Karpas-422 (cell line): ENCODE results near the gene NGEF. TPM values are rescaled to one million over a fixed set of nuclear protein-coding genes. Genes with fewer than 3 reads are reported as not detected.

Experiments used
- DNase-seq: peaks from one replicate; pipeline ENCODE4 v3.0.0-alpha.2; 2015
- H2AFZ ChIP-seq: fragments of 200-600 bp; sonication (generic); 2 replicates; pipeline ENCODE4 v1.6.1; 2014; ENCODE audit warnings: antibody characterized with exemption, low read length, mixed read lengths
- H3K27ac ChIP-seq: fragments of 200-600 bp; sonication (generic); 2 replicates; pipeline ENCODE4 v1.5.1; 2014; ENCODE audit warnings: mild to moderate bottlenecking, low read length, moderate library complexity
- H3K27me3 ChIP-seq: fragments of 200-600 bp; sonication (generic); 2 replicates; pipeline ENCODE4 v1.6.1; 2014; ENCODE audit warnings: low read length, mixed read lengths
- H3K36me3 ChIP-seq: fragments of 200-600 bp; sonication (generic); 2 replicates; pipeline ENCODE4 v1.6.1; 2014; ENCODE audit warnings: low read length, mixed read lengths; ENCODE audit not compliant: insufficient read depth
- H3K4me1 ChIP-seq: fragments of 200-600 bp; sonication (generic); 2 replicates; pipeline ENCODE4 v1.6.1; 2014; ENCODE audit warnings: mild to moderate bottlenecking, low read length, mixed read lengths
- H3K4me2 ChIP-seq: fragments of 200-600 bp; sonication (generic); 2 replicates; pipeline ENCODE4 v1.6.1; 2014; ENCODE audit warnings: low read length, low read depth, mild to moderate bottlenecking; ENCODE audit not compliant: poor library complexity, severe bottlenecking
- H3K4me3 ChIP-seq: fragments of 200-600 bp; sonication (generic); 2 replicates; pipeline ENCODE4 v1.5.1; 2014; ENCODE audit warnings: mild to moderate bottlenecking, antibody characterized with exemption, low read length, mixed read lengths
- H3K79me2 ChIP-seq: fragments of 200-600 bp; sonication (generic); 2 replicates; pipeline ENCODE4 v1.6.1; 2014; ENCODE audit warnings: mild to moderate bottlenecking, low read length, mixed read lengths
- H3K9ac ChIP-seq: fragments of 200-600 bp; sonication (generic); 2 replicates; pipeline ENCODE4 v1.6.0; 2014; ENCODE audit warnings: low read length
- H3K9me2 ChIP-seq: fragments of 200-600 bp; sonication (generic), shearing (Covaris generic); replicated peaks from 2 replicates; pipeline ENCODE4 v1.6.0; 2014; ENCODE audit warnings: mild to moderate bottlenecking, low read length, moderate library complexity; ENCODE audit not compliant: insufficient read depth
- H3K9me3 ChIP-seq: fragments of 300-700, 200-600 bp; sonication (generic); 2 replicates; pipeline ENCODE4 v1.6.1; 2014; ENCODE audit warnings: low read length, mixed read lengths
- H4K20me1 ChIP-seq: fragments of 200-600 bp; sonication (generic); 2 replicates; pipeline ENCODE4 v1.6.1; 2014; ENCODE audit warnings: mild to moderate bottlenecking, antibody characterized with exemption, low read length, low read depth; ENCODE audit not compliant: insufficient read depth
- total RNA-seq: library from RNA; depleted of rRNA; stranded (reverse); fragments of >200 nt; shearing (Covaris generic); gene quantifications from 2 replicates; pipeline ENCODE4 v1.2.3, GENCODE V29; 2014; ENCODE audit warnings: low replicate concordance

The NGEF gene
- total RNA-seq, 1 experiment from 2014 or later, result not detected

- Histone ChIP-seq H3K9me2 (no peaks in the 10 kb centered on the region), H3K9me3 (no peaks in the 10 kb centered on the region), H3K4me2 (no peak overlapping the region), H3K4me3 (no peak overlapping the region), H3K4me1 (no peaks in the 10 kb centered on the region), H2AFZ (no peak overlapping the region), H3K79me2 (no peaks in the 10 kb centered on the region), H3K36me3 (no peaks in the 10 kb centered on the region), H3K27ac (no peak overlapping the region), H4K20me1 (no peaks in the 10 kb centered on the region), H3K27me3 (no peaks in the 10 kb centered on the region), H3K9ac (no peak overlapping the region)
- no peak for DNase-seq
These were observed 18.8 kb upstream of the NGEF start for GRCh38 chr2:233031556-233032500.

- Histone ChIP-seq H3K9me3 (no peaks in the 10 kb centered on the region), H3K4me2 (no peak overlapping the region), H3K4me1 (no peaks in the 10 kb centered on the region), H2AFZ (no peak overlapping the region), H3K9ac (no peak overlapping the region), H3K36me3 (no peaks in the 10 kb centered on the region), H3K27ac (no peak overlapping the region), H3K27me3 (no peaks in the 10 kb centered on the region), H4K20me1 (no peaks in the 10 kb centered on the region), H3K4me3 (no peak overlapping the region), H3K9me2 (no peaks in the 10 kb centered on the region), H3K79me2 (no peaks in the 10 kb centered on the region)
- DNase-seq, result no peak
These were observed 16.3 kb upstream of the NGEF start for GRCh38 chr2:233029321-233029720.

GRCh38 chr2:233026198-233026813, 13.2 kb upstream of the NGEF start:
- H3K9me3 ChIP-seq, result no peaks in the 10 kb centered on the region
- no peak overlapping the region for H3K27ac ChIP-seq
- no peak overlapping the region for H3K4me2 ChIP-seq
- H3K36me3 ChIP-seq, result no peaks in the 10 kb centered on the region
- no peaks in the 10 kb centered on the region for H3K4me1 ChIP-seq
- no peak overlapping the region for H3K9ac ChIP-seq
- H3K4me3 ChIP-seq, result no peak overlapping the region
- no peaks in the 10 kb centered on the region for H4K20me1 ChIP-seq
- no peaks in the 10 kb centered on the region for H3K9me2 ChIP-seq
- no peaks in the 10 kb centered on the region for H3K27me3 ChIP-seq
- DNase-seq, result no peak
- no peak overlapping the region for H2AFZ ChIP-seq
- no peaks in the 10 kb centered on the region for H3K79me2 ChIP-seq

GRCh38 chr2:233025706-233026105, 12.7 kb upstream of the NGEF start:
- Histone ChIP-seq H3K9me2 (no peaks in the 10 kb centered on the region), H2AFZ (no peak overlapping the region), H3K79me2 (no peaks in the 10 kb centered on the region), H4K20me1 (no peaks in the 10 kb centered on the region), H3K27me3 (no peaks in the 10 kb centered on the region), H3K27ac (no peak overlapping the region), H3K9ac (no peak overlapping the region), H3K4me2 (no peak overlapping the region), H3K9me3 (no peaks in the 10 kb centered on the region), H3K4me1 (no peaks in the 10 kb centered on the region), H3K4me3 (no peak overlapping the region), H3K36me3 (no peaks in the 10 kb centered on the region)
- no peak for DNase-seq

GRCh38 chr2:233023761-233024410, 10.8 kb upstream of the NGEF start:
- H3K9ac ChIP-seq, result no peak overlapping the region
- no peak overlapping the region for H3K27ac ChIP-seq
- no peaks in the 10 kb centered on the region for H3K36me3 ChIP-seq
- no peaks in the 10 kb centered on the region for H3K9me3 ChIP-seq
- DNase-seq, result no peak
- no peak overlapping the region for H3K4me3 ChIP-seq
- no peaks in the 10 kb centered on the region for H3K79me2 ChIP-seq
- H2AFZ ChIP-seq, result no peak overlapping the region
- no peaks in the 10 kb centered on the region for H4K20me1 ChIP-seq
- no peak overlapping the region for H3K4me2 ChIP-seq
- no peaks in the 10 kb centered on the region for H3K9me2 ChIP-seq
- H3K4me1 ChIP-seq, result no peaks in the 10 kb centered on the region
- H3K27me3 ChIP-seq, result no peaks in the 10 kb centered on the region

- H3K27ac ChIP-seq, result no peak overlapping the region
- no peak overlapping the region for H3K4me2 ChIP-seq
- H3K27me3 ChIP-seq, result no peaks in the 10 kb centered on the region
- H3K9ac ChIP-seq, result no peak overlapping the region
- no peak overlapping the region for H2AFZ ChIP-seq
- no peaks in the 10 kb centered on the region for H3K9me2 ChIP-seq
- no peaks in the 10 kb centered on the region for H3K79me2 ChIP-seq
- H3K9me3 ChIP-seq, result no peaks in the 10 kb centered on the region
- H3K4me1 ChIP-seq, result no peaks in the 10 kb centered on the region
- no peaks in the 10 kb centered on the region for H4K20me1 ChIP-seq
- H3K4me3 ChIP-seq, result no peak overlapping the region
- DNase-seq, result no peak
- H3K36me3 ChIP-seq, result no peaks in the 10 kb centered on the region
These were observed 10.1 kb upstream of the NGEF start for GRCh38 chr2:233023007-233023760.

GRCh38 chr2:233022561-233022960, 9.5 kb upstream of the NGEF start:
- Histone ChIP-seq H3K9me3 (no peaks in the 10 kb centered on the region), H3K4me2 (no peak overlapping the region), H3K79me2 (no peaks in the 10 kb centered on the region), H3K36me3 (no peaks in the 10 kb centered on the region), H2AFZ (no peak overlapping the region), H3K27me3 (no peaks in the 10 kb centered on the region), H3K4me3 (no peak overlapping the region), H3K9me2 (no peaks in the 10 kb centered on the region), H3K9ac (no peak overlapping the region), H4K20me1 (no peaks in the 10 kb centered on the region), H3K27ac (no peak overlapping the region), H3K4me1 (no peaks in the 10 kb centered on the region)
- DNase-seq, result no peak

GRCh38 chr2:233021771-233022170, 8.7 kb upstream of the NGEF start:
- H3K9me2 ChIP-seq, result no peaks in the 10 kb centered on the region
- H2AFZ ChIP-seq, result no peak overlapping the region
- H3K9me3 ChIP-seq, result no peaks in the 10 kb centered on the region
- no peaks in the 10 kb centered on the region for H3K27me3 ChIP-seq
- no peaks in the 10 kb centered on the region for H3K36me3 ChIP-seq
- H3K79me2 ChIP-seq, result no peaks in the 10 kb centered on the region
- no peak overlapping the region for H3K4me3 ChIP-seq
- DNase-seq, result no peak
- H3K4me1 ChIP-seq, result no peaks in the 10 kb centered on the region
- H3K9ac ChIP-seq, result no peak overlapping the region
- H3K4me2 ChIP-seq, result no peak overlapping the region
- no peaks in the 10 kb centered on the region for H4K20me1 ChIP-seq
- no peak overlapping the region for H3K27ac ChIP-seq
